GM19328 (cell line): ENCODE results near the gene STRIT1.
"Not testable (repeated sequence)": the region's sequence is repeated elsewhere in the genome, so short reads cannot be mapped to it uniquely, and the experiment has no call there.

Experiments used
- ATAC-seq: cut with Tn5 transposase; IDR thresholded peaks from one replicate; pipeline ENCODE4 v1.9.1; 2021; ENCODE audit warnings: mild to moderate bottlenecking, moderate library complexity; ENCODE audit not compliant: unreplicated experiment

STRIT1 gene

GRCh38 chr3:155313916-155314315, 20.4 kb upstream of the STRIT1 start:
- no peak for ATAC-seq

- no peak for ATAC-seq
Observed at GRCh38 chr3:155313300-155313699, 19.8 kb upstream of the STRIT1 start.

GRCh38 chr3:155312781-155313180, 19.3 kb upstream of the STRIT1 start:
- no peak for ATAC-seq

GRCh38 chr3:155309581-155309980, 16.1 kb upstream of the STRIT1 start:
- no peak for ATAC-seq

- no peak for ATAC-seq
Observed at GRCh38 chr3:155308831-155309230, 15.3 kb upstream of the STRIT1 start.

- no peak for ATAC-seq
Observed at GRCh38 chr3:155307183-155307582, 13.7 kb upstream of the STRIT1 start.

- no peak for ATAC-seq
Observed at GRCh38 chr3:155304394-155304793, 10.9 kb upstream of the STRIT1 start.

- ATAC-seq = no peak
Observed at GRCh38 chr3:155303540-155304097, 10.1 kb upstream of the STRIT1 start.

- ATAC-seq = no peak
Observed at GRCh38 chr3:155302891-155303290, 9.4 kb upstream of the STRIT1 start.

- no peak for ATAC-seq
Observed at GRCh38 chr3:155302481-155302880, 9.0 kb upstream of the STRIT1 start.

- ATAC-seq = no peak
Observed at GRCh38 chr3:155297100-155297499, 3.6 kb upstream of the STRIT1 start.

GRCh38 chr3:155296413-155296812, 2.9 kb upstream of the STRIT1 start:
- ATAC-seq = no peak

GRCh38 chr3:155292693-155293092, 790 bp downstream of the STRIT1 start:
- ATAC-seq = no peak

- no peak for ATAC-seq
Observed at GRCh38 chr3:155292133-155292532, 1.4 kb downstream of the STRIT1 start.

GRCh38 chr3:155286736-155287135, 6.7 kb downstream of the STRIT1 start:
- ATAC-seq = no peak

GRCh38 chr3:155285936-155286335, 7.5 kb downstream of the STRIT1 start:
- ATAC-seq = no peak

GRCh38 chr3:155283092-155284056, 10.1 kb downstream of the STRIT1 start:
- ATAC-seq = no peak

GRCh38 chr3:155282385-155283091, 10.9 kb downstream of the STRIT1 start:
- ATAC-seq = no peak

- no peak for ATAC-seq
Observed at GRCh38 chr3:155281912-155282311, 11.6 kb downstream of the STRIT1 start.

- not testable (repeated sequence) for ATAC-seq
Observed at GRCh38 chr3:155276089-155276488, 17.4 kb downstream of the STRIT1 start.

GRCh38 chr3:155275159-155275754, 18.2 kb downstream of the STRIT1 start:
- ATAC-seq = not testable (repeated sequence)
